Esophagus muscularis mucosa (tissue), 4 donors: ENCODE data around the gene KLK11. TPM values are rescaled to one million over a fixed set of nuclear protein-coding genes. Genes with fewer than 3 reads are reported as not detected.

Experiments
- DNase-seq: peaks from one replicate; pipeline ENCODE4 v3.0.0-alpha.2; 2017; ENCODE audit errors: extremely low spot score
- H3K27ac ChIP-seq, 4 donors: fragments of 200-600 bp; sonication (generic); replicated peaks in 1 of 4; 1 replicate in 3 of 4; 2 replicates in 1 of 4; pipeline ENCODE4 v1.5.1; 2016 to 2019; ENCODE audit warnings: mild to moderate bottlenecking in 1 of 4
- H3K27me3 ChIP-seq, 4 donors: fragments of 200-600 bp; sonication (generic); one replicate each; pipeline versions ENCODE4 v1.5.1 to v1.6.0; 2016 to 2019
- H3K36me3 ChIP-seq, 4 donors: fragments of 200-600 bp; sonication (generic); one replicate each; pipeline ENCODE4 v1.5.1; 2016 to 2019
- H3K4me1 ChIP-seq, 4 donors: fragments of 200-600 bp; sonication (generic); one replicate each; pipeline ENCODE4 v1.5.1; 2016 to 2019
- H3K4me3 ChIP-seq, 4 donors: fragments of 200-600 bp; sonication (generic); 1 replicate in 2 of 4; 2 replicates in 2 of 4; pipeline ENCODE4 v1.5.1; 2016 to 2019; ENCODE audit warnings: mild to moderate bottlenecking in 4 of 4, moderate library complexity in 1 of 4
- H3K9me3 ChIP-seq, 4 donors: fragments of 200-600 bp; sonication (generic); 1 replicate in 3 of 4; 2 replicates in 1 of 4; pipeline ENCODE4 v1.5.1; 2016 to 2019
- CTCF ChIP-seq, 3 experiments: fragments of 200-600 bp in 2 of 3; fragments of 450-650 bp in 1 of 3; sonication (generic) in 2 of 3; IDR thresholded peaks; one replicate each; pipeline ENCODE4 v1.5.1; 2017 to 2019; ENCODE audit warnings: antibody characterized with exemption in 3 of 3, mild to moderate bottlenecking in 2 of 3, moderate library complexity in 1 of 3
- EP300 ChIP-seq: sonication (generic); formaldehyde crosslinking; IDR thresholded peaks from one replicate; pipeline ENCODE4 v1.6.1; 2017; ENCODE audit warnings: antibody characterized with exemption
- POLR2A ChIP-seq: fragments of 450-650 bp; IDR thresholded peaks from one replicate; pipeline ENCODE4 v1.6.1; 2017; ENCODE audit warnings: antibody characterized with exemption, moderate library complexity, mild to moderate bottlenecking, low read depth
- POLR2AphosphoS5 ChIP-seq, 2 donors: sonication (generic); formaldehyde crosslinking; IDR thresholded peaks; one replicate each; pipeline ENCODE4 v1.6.1; 2017; ENCODE audit warnings: antibody characterized with exemption in 2 of 2
- WGBS: methylation state at CpG from one replicate; pipeline ENCODE4 v1.1.5; 2018; 5-methylcytosine and 5-hydroxymethylcytosine counted together
- intact Hi-C: fragments of 100-400 bp; cut with DNase I; formaldehyde crosslinking; loops from one replicate; pipeline ENCODE4 v1.15.1; 2023
- total RNA-seq, 4 donors: library from RNA; depleted of rRNA; stranded (reverse); fragments of >200 nt; gene quantifications; one replicate each; pipeline versions ENCODE4 v1.1.0 to v1.2.1, GENCODE V29; 2016

The KLK11 gene, protein sequence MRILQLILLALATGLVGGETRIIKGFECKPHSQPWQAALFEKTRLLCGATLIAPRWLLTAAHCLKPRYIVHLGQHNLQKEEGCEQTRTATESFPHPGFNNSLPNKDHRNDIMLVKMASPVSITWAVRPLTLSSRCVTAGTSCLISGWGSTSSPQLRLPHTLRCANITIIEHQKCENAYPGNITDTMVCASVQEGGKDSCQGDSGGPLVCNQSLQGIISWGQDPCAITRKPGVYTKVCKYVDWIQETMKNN
- not detected for total RNA-seq

DNA sequence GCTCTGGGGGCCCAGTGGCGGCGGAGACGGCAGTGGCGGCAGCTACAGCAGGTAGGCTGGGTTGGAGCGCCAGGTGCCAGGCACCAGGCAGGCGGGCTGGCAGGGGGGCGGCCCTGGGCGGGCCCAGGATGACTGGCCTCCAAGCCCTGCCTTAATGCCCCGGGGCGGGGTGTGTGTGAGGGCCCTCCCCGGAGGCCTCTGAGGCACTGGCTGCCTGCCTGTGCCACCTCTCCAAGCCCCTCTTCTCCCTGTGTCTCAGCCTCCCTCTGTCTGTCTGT, at the start of gene KLK11:
Gene KLK11 (minus strand): TSS at position 63 of the 278 bp plus-strand sequence. CDS start 985 bp downstream, outside the sequence.
- no peak within 1 kb of the TSS for H3K4me3 ChIP-seq
- TF ChIP-seq EP300: no peak
- TF ChIP-seq POLR2A: no peak
- no peak for TF ChIP-seq POLR2AphosphoS5 (IDR thresholded peaks at IDR 0.05)
- TF ChIP-seq CTCF (IDR thresholded peaks at IDR 0.05): no peak
- no peaks in the 10 kb centered on the region for H3K9me3 ChIP-seq
- intact Hi-C loops: no loop called here
- no peak for DNase-seq
- no peaks in the 10 kb centered on the region for H3K36me3 ChIP-seq
- 80% methylated on average over 6 of the region's 11 CpGs for WGBS
- no peaks in the 10 kb centered on the region for H3K4me1 ChIP-seq
- peaks cover 0 to 86% (median 10%) of the 10 kb centered on the region in 4 donors for H3K27me3 ChIP-seq
- H3K27ac ChIP-seq: no peak within 1 kb of the TSS

DNA sequence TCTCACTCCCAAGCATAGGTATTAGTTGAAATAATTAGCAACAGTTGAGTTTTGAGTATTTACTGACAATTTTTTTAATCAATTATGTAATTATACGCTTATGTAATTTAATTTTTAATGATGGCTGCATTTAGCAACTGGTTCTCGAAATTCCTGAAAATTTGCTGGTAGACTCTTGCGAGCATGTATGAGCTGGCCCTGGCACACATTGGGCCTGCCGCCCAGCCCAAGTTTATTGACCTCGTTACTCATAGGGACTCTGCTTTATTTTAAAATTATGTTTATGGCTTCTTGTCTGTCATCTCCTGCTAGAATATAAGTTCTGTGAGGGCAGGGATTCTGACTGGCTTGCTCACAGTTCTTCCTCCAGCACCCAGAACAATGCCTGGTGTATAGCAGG, 49.6 kb upstream of the KLK11 start:
- Histone ChIP-seq H3K4me1 (no peaks in the 10 kb centered on the region), H3K4me3 (no peak overlapping the region), H3K27me3 (peaks cover 0 to 53% (median 0%) of the 10 kb centered on the region in 4 donors), H3K9me3 (peaks cover 0 to 19% (median 15%) of the 10 kb centered on the region in 4 donors), H3K27ac (no peak overlapping the region), H3K36me3 (no peaks in the 10 kb centered on the region)
- TF ChIP-seq POLR2A (no peak), EP300 (no peak), CTCF (IDR thresholded peaks at IDR 0.05) (no peak), POLR2AphosphoS5 (IDR thresholded peaks at IDR 0.05) (no peak)
- 78% methylated on average over 5 of the region's 5 CpGs for WGBS
- no peak for DNase-seq
- intact Hi-C loops: no loop called here

DNA sequence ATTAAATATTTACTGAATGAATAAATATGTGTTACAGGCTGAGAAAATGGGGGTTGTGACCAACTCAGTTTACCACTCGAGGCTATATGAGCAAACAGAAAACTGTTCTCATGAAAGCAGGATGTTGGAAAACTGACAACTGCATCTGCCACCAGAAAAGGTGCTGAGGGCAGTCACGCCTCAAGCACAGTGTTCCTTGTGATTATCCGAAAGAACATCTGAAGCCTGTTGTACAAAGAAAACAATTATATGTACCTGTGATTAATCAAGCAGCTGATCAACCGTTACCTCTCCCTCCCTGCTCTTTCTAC, 44.6 kb upstream of the KLK11 start:
- DNase-seq: no peak
- Histone ChIP-seq H3K36me3 (no peaks in the 10 kb centered on the region), H3K4me1 (no peaks in the 10 kb centered on the region), H3K9me3 (peaks cover 0 to 19% (median 15%) of the 10 kb centered on the region in 4 donors), H3K4me3 (no peak overlapping the region), H3K27ac (no peak overlapping the region), H3K27me3 (peaks cover 0 to 41% (median under 1%) of the 10 kb centered on the region in 4 donors)
- TF ChIP-seq POLR2A (no peak), POLR2AphosphoS5 (IDR thresholded peaks at IDR 0.05) (no peak), EP300 (no peak), CTCF (IDR thresholded peaks at IDR 0.05) (no peak)
- intact Hi-C loops: no loop called here
- 54% methylated on average over 4 of the region's 4 CpGs for WGBS

DNA sequence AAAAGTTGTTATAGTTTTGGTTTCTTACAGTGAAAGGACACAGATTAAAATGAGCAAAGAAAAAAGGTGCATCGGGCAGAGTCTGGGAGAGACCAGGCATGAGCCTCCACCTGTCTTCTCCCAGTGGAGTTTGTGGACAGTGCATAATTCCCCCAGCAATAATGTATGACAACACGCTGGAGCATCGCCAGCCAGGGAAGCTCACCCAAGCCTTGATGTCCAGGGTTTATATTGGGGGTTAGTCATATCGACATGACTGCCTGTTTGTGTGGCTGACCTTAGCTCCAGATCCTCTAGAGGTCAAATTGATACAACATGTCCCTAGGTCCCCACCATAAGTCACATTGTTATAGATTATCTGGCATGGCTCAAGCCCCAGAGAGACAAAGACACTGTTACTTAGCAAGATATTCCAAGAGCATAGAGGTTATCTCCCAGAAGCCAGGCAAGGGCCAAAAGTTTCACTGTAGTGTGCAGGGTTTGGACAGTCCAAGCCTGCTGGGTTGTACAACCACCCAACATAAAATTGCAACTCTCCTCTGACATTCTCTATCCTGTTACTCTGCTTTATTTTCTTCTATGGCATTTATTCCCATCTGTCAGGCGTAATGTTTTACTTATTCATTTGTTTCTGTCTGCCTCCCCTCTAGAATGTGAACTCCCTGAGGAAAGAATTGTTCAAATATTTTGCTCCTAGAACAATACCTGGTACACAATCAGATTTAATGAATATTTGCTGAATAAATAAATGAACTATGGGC, 44.1 kb upstream of the KLK11 start:
- Histone ChIP-seq H3K4me3 (no peak overlapping the region), H3K27me3 (peaks cover 0 to 41% (median 3%) of the 10 kb centered on the region in 4 donors), H3K36me3 (no peaks in the 10 kb centered on the region), H3K27ac (no peak overlapping the region), H3K9me3 (peaks cover 0 to 19% (median 15%) of the 10 kb centered on the region in 4 donors), H3K4me1 (peaks cover 0 to under 1% (median 0%) of the 10 kb centered on the region in 4 donors)
- no peak for TF ChIP-seq EP300
- TF ChIP-seq CTCF (IDR thresholded peaks at IDR 0.05): no peak
- TF ChIP-seq POLR2A: no peak
- TF ChIP-seq POLR2AphosphoS5 (IDR thresholded peaks at IDR 0.05): no peak
- WGBS: 75% methylated on average over 4 of the region's 5 CpGs
- no peak for DNase-seq
- intact Hi-C loops: no loop called here
